Neural cell (in vitro differentiated cells): Measurements from ENCODE around the gene CARD16.
"Not testable (repeated sequence)": the region's sequence is repeated elsewhere in the genome, so short reads cannot be mapped to it uniquely, and the experiment has no call there.

Source experiments
- CTCF ChIP-seq: fragments of 450-650 bp; IDR thresholded peaks from 2 replicates; pipeline ENCODE4 v1.5.1; 2014; ENCODE audit warnings: antibody characterized with exemption, mild to moderate bottlenecking, moderate library complexity; ENCODE audit not compliant: poor library complexity, severe bottlenecking
- EP300 ChIP-seq: fragments of 450-650 bp; conservative IDR thresholded peaks from 2 replicates; pipeline ENCODE4 v1.6.1; 2014; ENCODE audit warnings: antibody characterized with exemption, mild to moderate bottlenecking, moderate library complexity; ENCODE audit not compliant: poor library complexity, severe bottlenecking
- EZH2 ChIP-seq: fragments of 200-600, 300-800 bp; shearing (Covaris generic), sonication (generic); IDR thresholded peaks from 2 replicates; pipeline ENCODE4 v1.6.1; 2014; ENCODE audit warnings: antibody characterized with exemption, low read length, borderline replicate concordance, mild to moderate bottlenecking; ENCODE audit not compliant: insufficient read depth, poor library complexity, severe bottlenecking
- MXI1 ChIP-seq: fragments of 450-650 bp; conservative IDR thresholded peaks from 2 replicates; pipeline ENCODE4 v1.6.1; 2014; ENCODE audit warnings: antibody characterized with exemption, mild to moderate bottlenecking; ENCODE audit not compliant: poor library complexity, severe bottlenecking
- POLR2AphosphoS5 ChIP-seq: IDR thresholded peaks from 2 replicates; pipeline ENCODE4 v1.6.1; 2012
- RAD21 ChIP-seq: fragments of 450-650 bp; conservative IDR thresholded peaks from 2 replicates; pipeline ENCODE4 v1.6.1; 2014; ENCODE audit warnings: antibody characterized with exemption, mild to moderate bottlenecking, moderate library complexity
- REST ChIP-seq: IDR thresholded peaks from 2 replicates; pipeline ENCODE4 v1.6.1; 2012; ENCODE audit warnings: borderline replicate concordance
- SMC3 ChIP-seq: fragments of 450-650 bp; conservative IDR thresholded peaks from 2 replicates; pipeline ENCODE4 v1.6.1; 2014; ENCODE audit warnings: antibody characterized with exemption, mild to moderate bottlenecking, moderate library complexity; ENCODE audit not compliant: poor library complexity
- TAF1 ChIP-seq: IDR thresholded peaks from 2 replicates; pipeline ENCODE4 v1.6.1; 2012; ENCODE audit warnings: low read depth

GRCh38 chr11:105063245-105063941 lies 18.3 kb upstream of the CARD16 start:
- TF ChIP-seq EZH2, SMC3, CTCF, REST, POLR2AphosphoS5, EP300, MXI1, RAD21, TAF1: not testable (repeated sequence)
